Neural cell (in vitro differentiated cells): ENCODE results near the gene ANKRD28.
"Not testable (repeated sequence)": the region's sequence is repeated elsewhere in the genome, so short reads cannot be mapped to it uniquely, and the experiment has no call there.

Source experiments
- EP300 ChIP-seq: fragments of 450-650 bp; conservative IDR thresholded peaks from 2 replicates; pipeline ENCODE4 v1.6.1; 2014; ENCODE audit warnings: antibody characterized with exemption, mild to moderate bottlenecking, moderate library complexity; ENCODE audit not compliant: poor library complexity, severe bottlenecking
- EZH2 ChIP-seq: fragments of 200-600, 300-800 bp; shearing (Covaris generic), sonication (generic); IDR thresholded peaks from 2 replicates; pipeline ENCODE4 v1.6.1; 2014; ENCODE audit warnings: antibody characterized with exemption, low read length, borderline replicate concordance, mild to moderate bottlenecking; ENCODE audit not compliant: insufficient read depth, poor library complexity, severe bottlenecking
- MXI1 ChIP-seq: fragments of 450-650 bp; conservative IDR thresholded peaks from 2 replicates; pipeline ENCODE4 v1.6.1; 2014; ENCODE audit warnings: antibody characterized with exemption, mild to moderate bottlenecking; ENCODE audit not compliant: poor library complexity, severe bottlenecking
- POLR2AphosphoS5 ChIP-seq: IDR thresholded peaks from 2 replicates; pipeline ENCODE4 v1.6.1; 2012
- RAD21 ChIP-seq: fragments of 450-650 bp; conservative IDR thresholded peaks from 2 replicates; pipeline ENCODE4 v1.6.1; 2014; ENCODE audit warnings: antibody characterized with exemption, mild to moderate bottlenecking, moderate library complexity
- REST ChIP-seq: IDR thresholded peaks from 2 replicates; pipeline ENCODE4 v1.6.1; 2012; ENCODE audit warnings: borderline replicate concordance
- SMC3 ChIP-seq: fragments of 450-650 bp; conservative IDR thresholded peaks from 2 replicates; pipeline ENCODE4 v1.6.1; 2014; ENCODE audit warnings: antibody characterized with exemption, mild to moderate bottlenecking, moderate library complexity; ENCODE audit not compliant: poor library complexity
- TAF1 ChIP-seq: IDR thresholded peaks from 2 replicates; pipeline ENCODE4 v1.6.1; 2012; ENCODE audit warnings: low read depth
- TF ChIP-seq, protein P1 (sequence below): fragments of 450-650 bp; IDR thresholded peaks from 2 replicates; pipeline ENCODE4 v1.5.1; 2014; ENCODE audit warnings: antibody characterized with exemption, mild to moderate bottlenecking, moderate library complexity; ENCODE audit not compliant: poor library complexity, severe bottlenecking

DNA sequence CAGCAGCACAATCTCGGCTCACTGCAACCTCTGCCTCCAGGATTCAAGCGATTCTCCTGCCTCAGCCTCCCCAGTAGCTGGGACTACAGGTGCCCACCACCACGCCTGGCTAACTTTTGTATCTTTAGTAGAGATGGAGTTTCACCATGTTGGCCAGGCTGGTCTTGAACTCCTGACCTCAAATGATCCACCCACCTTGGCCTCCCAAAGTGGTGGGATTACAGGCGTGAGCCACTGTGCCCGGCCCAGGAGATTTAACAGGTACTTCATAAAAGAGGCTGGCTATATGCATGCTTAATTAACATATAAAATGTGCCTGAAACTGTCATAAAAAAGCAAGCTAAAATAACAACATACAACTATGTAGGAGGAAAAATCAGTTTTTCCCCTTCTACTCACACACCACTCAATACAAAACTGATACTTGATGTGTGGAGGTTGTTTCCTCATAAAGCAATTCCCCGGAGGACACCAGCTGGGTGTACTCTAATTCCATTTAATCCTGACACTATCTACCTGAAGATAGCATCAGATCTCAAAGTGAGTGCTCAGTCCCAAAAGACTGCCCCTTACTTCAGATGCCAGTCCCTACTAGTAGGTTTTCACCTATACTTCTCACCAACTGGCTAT is 22.7 kb downstream of the ANKRD28 start:
- TF ChIP-seq, protein P1, sequence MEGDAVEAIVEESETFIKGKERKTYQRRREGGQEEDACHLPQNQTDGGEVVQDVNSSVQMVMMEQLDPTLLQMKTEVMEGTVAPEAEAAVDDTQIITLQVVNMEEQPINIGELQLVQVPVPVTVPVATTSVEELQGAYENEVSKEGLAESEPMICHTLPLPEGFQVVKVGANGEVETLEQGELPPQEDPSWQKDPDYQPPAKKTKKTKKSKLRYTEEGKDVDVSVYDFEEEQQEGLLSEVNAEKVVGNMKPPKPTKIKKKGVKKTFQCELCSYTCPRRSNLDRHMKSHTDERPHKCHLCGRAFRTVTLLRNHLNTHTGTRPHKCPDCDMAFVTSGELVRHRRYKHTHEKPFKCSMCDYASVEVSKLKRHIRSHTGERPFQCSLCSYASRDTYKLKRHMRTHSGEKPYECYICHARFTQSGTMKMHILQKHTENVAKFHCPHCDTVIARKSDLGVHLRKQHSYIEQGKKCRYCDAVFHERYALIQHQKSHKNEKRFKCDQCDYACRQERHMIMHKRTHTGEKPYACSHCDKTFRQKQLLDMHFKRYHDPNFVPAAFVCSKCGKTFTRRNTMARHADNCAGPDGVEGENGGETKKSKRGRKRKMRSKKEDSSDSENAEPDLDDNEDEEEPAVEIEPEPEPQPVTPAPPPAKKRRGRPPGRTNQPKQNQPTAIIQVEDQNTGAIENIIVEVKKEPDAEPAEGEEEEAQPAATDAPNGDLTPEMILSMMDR: not testable (repeated sequence)
- not testable (repeated sequence) for TF ChIP-seq EP300, SMC3, MXI1, RAD21, EZH2, POLR2AphosphoS5, REST, TAF1
